SU-DHL-6 (cell line): ENCODE results near the gene TECPR2.

Source experiments
- CTCF ChIP-seq: fragments of 200-600 bp; sonication (generic); IDR thresholded peaks from one replicate; pipeline ENCODE4 v1.5.1; 2017; ENCODE audit warnings: antibody characterized with exemption, mild to moderate bottlenecking, low read length, moderate library complexity; ENCODE audit not compliant: insufficient read depth, poor library complexity, severe bottlenecking
- EZH2phosphoT487 ChIP-seq: fragments of 200-600 bp; sonication (generic), shearing (Covaris generic); conservative IDR thresholded peaks from 2 replicates; pipeline ENCODE4 v1.6.1; 2018; ENCODE audit warnings: mild to moderate bottlenecking, antibody characterized with exemption, low read length, moderate library complexity, mixed read lengths

- TF ChIP-seq CTCF (no peak), EZH2phosphoT487 (no peak)
Measured at GRCh38 chr14:102440392-102440791, 77.7 kb downstream of the TECPR2 start.
